T-helper 2 cell treated with Interferon-gamma antibody and Interleukin-4, amounts not matched to agents 100 ng/mL and 5 ng/mL, for 36 hours (primary cell): ENCODE measurements around the gene ATP11A. TPM values are rescaled to one million over a fixed set of nuclear protein-coding genes. Genes with fewer than 3 reads are reported as not detected.

Experiments used
- intact Hi-C: fragments of 100-400 bp; cut with micrococcal nuclease; formaldehyde crosslinking; loops from one replicate; pipeline ENCODE4 v1.15.1; 2023
- total RNA-seq: library from RNA; stranded (reverse); gene quantifications from 2 replicates; pipeline ENCODE4 v1.2.3, GENCODE V29; 2022

Gene ATP11A
- total RNA-seq, 1 donor from 2014 or later = 64.2 TPM

DNA sequence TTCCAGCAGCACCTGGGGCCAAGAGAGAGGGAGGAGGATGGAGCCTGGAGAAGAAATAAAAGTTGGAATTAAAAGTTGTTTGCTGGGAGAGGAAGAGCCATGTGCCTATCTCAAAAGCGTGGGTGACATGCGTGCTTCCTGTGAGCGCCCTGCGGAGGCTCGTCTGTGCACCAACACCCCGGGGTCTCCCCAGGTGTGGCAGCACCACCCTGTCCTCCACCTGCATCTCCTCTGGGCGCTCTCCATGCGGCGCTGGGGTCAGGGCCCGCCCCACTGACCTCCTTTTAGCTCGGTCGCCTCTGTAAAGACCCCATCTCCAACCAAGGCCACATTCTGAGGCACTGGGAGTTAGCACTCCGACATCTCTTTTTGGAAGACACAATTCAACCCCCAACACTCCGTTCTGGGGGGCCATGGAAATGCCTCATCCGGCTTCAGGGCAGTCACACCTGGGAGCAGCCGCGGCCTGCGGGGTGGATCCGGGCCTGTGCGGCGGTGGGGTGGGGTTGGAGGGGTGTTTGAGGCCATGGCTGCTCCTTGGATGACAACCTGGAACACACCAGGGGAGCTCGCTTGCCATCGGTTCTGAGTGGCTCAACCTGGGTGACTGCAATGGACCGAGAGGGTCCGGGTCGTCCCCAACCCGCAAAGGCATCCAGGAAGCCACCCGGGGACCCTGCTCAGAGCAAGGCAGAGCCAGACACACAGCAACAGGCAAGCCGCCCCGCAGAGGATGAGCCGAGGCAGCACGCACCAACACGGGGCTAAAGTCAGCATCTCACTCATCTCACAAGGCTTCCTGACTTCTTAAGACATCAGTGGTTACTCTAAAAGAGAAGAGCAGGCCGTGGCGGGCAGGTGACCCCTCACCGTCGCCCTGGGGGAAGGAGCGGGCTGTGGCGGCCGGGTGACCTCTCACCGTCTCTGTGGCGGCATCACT, 199.8 kb downstream of the ATP11A start:
- intact Hi-C loops = no loop called here

DNA sequence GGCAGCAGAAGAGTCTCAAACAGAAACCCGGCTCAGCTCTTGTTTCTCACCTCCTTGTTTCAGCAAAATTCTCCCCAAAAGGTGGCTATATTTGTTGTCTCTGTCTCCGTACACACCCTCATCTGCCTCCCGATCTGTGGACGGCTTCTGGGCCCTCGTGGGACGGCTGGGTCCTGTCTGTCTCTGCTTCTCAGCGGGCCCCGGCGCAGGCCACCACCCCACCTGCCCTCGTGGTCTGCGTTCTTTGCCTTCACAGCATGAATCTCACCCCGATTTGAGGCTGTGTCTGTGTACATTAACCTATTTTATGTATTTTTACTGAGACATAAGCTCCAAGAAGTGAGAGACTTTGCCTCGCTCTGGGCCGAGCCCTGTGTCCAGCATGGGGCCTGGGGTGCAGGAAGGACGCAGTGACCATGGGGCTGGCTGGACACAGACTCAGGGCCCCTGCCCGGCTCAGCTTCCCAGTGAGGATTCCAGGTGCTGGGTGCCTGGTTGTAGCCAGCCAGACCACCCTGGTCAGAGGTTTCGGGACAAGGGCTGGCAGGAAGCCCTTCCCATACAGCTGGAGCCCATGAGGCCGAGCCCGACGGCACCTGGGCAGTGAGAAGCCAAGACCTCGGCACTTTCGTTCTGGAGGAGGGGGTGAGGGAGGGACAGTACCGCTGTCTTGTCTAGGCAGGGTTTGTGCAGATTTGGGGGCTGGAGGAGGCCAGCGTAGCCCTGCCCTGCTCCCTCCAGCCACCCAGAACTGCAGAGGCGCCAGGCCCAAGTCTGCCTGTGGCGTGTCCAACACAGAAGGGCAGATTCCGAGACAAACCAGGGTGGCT, 200.7 kb downstream of the ATP11A start:
- intact Hi-C loops = no loop called here

DNA sequence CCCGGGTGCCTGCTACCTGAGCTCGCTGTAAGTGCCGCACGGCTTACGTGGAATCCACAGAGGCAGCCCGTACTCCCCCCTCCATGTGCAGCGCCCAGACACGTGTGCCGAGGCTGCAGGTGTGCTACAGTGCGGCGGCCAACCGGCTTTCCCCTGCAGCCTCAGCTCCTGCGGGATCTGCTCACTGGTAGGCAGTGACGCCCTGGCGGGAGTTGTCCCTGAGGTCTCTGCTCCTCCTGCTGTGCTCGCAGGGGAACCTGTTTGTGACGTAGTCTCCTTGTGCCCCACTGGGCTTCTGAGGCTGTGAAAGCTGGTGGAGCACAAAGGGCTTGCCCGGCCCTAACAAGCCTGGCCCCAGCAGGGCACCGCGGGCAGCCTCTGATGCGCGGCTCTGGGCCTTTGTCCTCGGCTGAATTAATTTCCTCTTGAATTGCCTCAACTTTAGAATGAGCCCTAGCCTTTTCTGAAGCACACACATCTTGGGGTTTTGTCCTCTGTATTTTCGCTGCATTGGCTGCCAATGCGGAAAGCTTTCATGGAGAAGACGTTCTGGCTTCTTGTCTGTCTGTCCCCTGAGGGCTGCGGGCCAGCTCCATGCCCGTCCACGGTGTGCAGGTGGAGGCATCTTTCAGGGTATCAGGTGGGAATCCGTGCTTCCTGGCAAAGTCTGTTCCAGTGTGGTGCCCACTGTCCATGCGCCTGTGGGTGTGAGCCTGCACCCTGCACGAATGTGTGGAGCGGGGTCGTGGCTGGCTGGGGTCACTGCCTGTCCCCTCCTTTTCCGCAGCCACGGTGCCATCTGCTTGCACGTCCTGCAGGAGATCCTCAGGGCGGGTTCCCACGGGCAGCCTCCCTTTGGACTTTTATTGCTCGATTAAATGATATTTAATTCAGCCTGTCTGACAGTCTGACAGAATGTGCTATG, 201.9 kb downstream of the ATP11A start:
- intact Hi-C loops = no loop called here

DNA sequence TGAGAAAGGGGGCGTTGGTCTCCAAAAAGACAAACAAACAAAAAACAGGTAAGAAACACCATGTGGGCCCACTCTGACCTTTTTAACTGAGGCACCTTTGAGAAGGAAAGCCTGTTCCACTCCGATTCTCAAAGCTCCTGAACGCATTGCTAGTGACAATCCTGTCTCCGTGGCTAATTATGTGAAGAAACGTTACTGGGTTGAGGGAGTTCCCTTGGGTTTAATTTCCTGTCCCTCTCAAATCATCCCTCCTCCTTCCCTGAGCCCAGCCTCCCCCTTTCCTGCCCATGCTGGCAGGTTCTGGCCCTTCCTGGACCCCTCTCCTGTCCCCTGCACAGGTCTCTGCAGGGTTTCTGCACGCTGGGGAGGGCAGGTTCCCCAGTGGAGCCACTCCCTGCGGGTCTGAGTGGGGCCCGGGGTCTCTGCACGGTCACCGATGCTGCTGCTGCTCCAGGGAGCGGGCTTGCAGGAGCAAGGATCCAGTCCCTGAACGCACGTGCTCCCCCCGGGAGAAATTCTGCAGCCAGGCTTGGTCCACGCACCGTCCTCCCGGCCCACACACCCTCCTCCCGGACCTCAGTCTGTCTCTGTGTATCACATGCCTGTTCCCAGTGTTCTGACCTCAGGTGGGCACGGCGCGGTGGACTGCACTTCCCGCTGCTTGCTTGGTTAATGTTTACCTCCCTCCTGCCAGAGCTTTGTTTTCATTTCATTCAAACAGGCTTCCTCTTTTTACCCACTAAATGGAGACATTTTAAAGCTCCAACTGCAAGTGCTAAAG, 202.8 kb downstream of the ATP11A start:
- intact Hi-C loops = no loop called here

DNA sequence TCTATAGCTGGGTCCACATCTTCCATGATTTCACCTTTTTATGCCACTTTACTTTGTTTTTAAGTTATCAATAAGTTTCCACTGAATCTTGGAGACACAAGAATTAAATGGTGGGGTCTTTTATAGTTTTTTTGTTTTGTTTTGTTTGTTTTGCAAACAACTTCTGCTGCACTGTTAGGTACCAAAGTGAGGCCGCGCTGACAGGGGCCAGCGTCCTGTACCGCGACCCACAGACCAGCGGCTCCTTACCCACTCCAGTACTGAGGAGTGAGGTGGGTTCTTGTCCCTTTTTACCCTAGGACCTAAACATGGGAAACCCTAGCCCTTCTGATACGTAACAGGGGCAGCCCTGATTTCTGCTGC, 203.3 kb downstream of the ATP11A start:
- intact Hi-C loops = no loop called here

DNA sequence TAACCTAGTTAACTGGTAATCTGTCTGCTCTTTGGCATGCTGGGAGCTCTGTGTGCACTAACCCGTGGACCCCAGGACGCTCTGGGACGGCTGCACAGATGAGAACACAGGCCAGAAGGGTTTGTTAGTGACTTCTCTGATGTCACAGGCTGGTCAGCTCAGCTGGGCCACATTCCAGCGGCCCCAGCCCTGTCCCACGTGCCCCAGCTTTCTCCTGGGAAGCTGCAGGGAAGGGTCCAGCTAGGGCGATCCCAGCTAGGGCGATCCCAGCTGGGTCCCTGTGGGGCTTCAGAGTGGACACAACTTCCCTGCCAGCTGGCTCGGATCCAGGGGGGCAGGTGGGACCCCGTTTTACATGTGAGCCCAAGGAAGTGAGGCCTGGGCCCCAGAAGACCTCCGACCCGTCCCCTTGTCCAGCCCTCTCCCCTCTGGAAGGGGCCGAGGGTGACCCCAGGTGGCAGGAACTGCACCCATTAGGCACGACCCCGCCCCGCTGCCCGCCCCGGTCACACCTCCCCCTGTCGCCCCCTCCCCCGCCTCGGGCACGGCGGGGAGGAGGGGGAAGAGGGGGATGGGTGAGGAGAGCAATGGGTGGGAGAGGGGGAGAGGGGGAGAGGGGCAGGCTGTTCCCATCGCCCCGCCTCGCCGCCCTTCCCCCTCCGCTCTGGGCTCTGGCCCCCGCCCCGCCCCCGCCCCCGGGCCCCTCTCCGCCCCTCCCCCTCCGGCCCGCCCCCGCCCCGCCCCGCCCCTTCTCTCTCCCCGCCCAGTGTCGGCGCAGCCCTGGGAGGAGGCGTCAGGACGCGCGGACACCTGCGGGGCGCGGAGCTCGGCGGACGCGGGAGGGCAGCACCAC, 204.0 kb downstream of the ATP11A start:
- intact Hi-C loops = no loop called here

DNA sequence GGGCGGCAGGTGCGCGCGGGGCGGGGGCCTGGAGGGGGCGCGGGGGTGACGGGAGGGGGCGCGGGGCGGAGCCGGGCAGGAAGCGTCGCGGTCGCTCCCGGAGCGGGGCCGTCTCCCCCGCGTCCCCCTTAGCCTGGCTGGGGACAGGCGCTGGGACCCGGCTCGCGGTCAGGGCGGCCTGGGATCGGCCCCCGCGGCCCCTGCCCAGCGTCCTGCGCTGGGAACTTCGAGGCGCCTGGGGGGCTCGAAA, 204.5 kb downstream of the ATP11A start:
- intact Hi-C loops = no loop called here

DNA sequence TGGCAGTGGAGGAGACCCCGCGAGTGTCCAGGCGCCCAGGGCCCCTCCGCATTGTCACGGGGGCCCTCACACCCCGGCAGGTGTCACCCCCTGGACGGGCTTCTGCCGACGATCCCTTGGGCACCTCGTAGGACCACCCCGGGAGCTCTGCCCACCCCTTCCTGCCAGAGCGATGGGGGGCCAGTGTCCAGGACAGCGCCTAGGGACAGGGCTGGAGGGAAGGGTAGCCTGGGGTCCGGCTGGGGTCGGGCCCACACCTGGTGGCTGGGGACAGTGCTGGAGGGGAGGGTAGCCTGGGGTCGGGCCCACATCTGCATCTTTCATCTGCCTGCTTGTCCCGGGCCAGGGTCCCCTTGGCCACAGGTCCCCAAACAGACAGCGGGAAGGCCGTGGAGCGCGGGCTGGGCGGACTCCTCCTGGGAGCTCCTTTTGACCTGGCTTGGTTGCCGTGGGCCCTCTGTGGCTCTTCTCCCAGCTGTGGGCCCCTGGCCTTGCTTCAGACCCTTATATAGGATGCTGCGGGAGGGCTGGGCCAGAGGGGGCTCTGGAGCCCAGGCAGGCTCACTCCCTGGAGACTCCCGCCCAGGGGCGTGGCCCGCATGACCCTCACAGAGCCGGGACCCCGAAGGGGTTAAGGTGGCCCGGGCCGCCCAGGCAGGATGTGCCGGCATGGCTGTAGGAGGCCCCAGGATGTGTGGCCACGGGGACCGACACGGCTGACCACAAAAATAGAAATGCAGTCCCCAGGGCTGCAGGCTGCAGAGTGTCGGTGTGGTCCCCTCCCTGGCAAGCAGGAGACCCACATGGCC, 205.0 kb downstream of the ATP11A start:
- intact Hi-C loops = no loop called here

DNA sequence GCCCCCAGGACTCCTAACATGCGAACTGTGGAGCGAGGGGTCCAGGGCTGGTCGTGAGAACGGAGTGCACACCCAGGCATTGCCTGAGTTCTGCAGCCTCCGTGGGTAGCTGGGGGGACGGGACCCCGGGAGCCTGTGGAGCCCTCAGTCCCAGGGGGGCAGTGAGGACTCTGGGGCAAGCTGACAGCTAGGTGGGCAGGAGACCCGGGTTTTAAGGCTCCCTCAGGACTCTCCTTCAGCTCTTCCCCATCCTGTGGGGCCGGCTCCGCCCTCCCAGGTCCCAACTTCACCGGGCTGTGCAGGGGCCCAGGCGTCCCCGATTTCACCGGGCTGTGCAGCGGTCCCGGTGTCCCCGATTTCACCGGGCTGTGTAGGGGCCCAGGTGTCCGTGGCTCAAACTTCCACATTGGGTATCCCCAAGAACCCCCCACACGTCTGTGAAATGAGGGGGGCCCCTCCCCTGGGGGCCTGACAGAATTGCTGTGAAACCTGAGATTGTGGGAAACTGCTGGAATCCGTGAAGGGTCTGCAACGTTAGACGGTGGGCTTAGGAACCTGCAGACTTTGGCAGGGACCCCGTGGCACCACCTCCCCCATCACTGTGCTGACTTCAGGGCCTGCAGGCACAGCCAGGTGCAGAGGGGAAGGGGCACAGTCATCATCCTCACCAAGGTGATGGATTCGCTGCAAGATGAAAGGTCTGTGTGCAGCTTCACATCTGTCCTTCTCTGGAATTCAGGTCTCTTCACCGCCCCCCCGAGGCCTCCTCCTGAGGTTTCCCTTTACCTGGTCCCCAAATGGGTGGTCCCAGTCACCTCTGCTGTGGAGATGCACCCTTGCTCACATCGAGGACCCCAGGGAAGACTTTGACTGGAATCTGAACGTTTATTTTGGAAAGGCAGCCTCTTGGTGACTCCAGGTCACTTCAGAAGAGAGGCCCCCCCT, 206.0 kb downstream of the ATP11A start:
- intact Hi-C loops = no loop called here

DNA sequence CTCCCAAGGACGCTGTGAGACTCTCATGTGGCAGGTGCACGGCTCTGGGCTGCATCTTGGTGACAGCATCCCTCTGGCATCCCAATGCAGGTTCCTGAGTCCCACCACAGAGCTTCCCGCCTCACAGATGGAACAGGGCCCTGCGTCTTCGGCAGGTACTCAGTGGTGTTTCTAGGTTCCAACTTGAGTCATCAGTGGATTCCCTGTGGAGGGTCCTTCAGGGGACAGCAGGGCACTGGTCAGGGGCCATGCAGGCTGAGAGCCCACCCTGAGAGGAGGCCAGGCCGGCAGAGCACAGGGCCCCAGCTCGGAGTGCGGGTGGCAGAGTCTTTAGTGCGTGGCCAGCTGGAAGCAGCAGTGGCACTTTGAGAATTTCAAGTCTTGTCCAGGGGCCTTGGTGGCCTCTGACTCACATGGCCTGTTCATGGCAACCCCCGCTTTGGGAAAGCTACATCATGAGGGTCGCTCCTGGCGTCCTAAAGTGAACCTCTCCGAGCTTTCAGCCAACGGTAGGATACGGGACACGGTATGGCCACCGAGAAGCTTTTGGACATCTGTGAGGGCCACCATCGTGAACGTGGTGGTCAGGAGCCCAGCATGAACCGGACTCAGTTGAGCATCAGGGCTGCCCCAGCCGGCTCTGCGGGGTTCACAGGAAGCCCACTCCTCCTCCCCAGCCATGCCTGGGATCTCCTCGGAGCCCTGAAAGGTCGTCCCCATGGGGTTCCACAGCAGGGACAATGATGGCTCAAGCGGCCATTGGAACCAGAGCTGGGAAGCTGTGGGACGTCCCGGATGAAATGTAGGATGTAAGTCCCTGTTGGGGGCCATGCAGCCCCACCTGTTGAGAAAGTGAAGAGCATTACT, 207.1 kb downstream of the ATP11A start:
- intact Hi-C loops = no loop called here

DNA sequence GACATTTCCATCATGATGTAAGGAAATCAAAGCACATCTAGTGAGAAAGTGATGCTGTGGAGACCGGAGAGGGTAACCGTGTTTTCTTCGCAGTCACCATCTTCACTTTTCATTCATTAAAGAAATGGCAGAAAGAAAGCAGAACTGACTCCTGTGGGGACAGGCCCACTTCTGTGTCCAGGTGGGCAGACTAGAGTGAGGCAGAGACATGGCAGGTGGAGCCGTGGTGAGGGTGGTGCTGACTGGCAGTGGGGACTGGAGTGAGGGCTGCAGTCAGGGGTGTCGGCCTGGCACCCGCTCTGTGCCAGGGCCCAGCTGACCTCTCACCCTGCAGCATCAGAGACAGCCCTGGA, 207.7 kb downstream of the ATP11A start:
- intact Hi-C loops = no loop called here

DNA sequence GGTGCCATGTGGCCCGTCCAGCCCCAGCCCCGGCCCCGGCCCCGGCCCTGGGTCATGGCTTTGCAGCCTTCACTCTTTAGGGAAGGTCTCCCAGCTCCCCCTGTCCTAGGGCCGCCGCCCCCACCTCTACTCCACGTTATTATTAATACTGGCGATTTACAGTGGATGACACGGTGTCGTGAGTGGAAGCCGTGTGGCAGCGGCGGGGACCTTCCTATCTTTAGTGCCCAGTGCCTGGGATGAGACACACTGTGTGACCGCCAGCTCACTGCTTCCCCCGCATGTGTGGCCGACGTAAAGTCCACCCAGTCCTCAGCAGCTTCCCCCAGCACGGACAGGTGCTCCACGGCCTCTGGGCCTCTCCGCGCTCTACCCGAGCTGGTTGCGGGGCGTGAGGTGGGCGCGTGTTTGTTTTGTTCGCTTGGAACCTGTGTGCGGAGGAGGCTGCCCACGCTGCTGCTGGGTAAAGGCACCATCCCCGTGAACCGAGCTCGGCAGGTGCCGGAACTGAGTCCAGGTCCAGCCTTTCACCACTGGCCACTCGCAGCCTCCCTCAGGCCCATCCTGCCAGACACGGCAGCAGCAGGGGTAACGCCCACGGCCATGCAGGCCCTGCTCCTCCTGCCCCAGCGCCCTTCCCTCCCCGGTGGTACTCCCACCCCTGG, 208.2 kb downstream of the ATP11A start:
- intact Hi-C loops = no loop called here

DNA sequence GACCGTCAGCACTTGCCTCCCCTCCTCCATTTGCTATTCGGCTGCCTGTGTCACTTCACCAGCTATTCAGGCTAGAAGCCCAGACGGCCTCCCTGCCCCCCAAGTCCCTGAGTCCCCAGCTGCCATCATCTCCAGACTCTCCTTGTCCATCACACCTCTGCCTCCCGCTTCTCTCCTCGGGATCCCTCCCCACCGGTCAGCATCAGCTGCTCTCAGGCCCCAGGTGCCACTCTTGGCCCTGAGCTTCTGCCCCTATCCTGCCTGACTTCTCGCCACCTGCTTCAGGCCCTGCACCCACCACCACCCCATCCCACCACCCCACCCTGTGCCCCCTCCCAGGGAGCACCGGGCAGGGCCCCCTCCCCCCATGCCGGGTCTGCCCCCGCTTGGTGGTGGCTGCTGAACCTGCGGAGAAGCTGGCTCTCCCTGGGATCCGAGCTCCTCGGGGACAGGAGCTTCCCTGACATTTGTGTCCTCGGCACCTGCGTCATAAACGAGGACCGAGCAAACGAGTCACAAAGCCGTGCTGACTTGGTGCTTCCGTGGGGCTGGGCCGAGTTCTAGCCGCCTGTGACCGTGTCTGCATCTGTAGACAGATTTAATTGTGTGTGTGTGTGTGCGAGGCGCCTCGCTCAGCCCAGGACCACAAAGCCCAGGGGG, 208.9 kb downstream of the ATP11A start:
- intact Hi-C loops = no loop called here

DNA sequence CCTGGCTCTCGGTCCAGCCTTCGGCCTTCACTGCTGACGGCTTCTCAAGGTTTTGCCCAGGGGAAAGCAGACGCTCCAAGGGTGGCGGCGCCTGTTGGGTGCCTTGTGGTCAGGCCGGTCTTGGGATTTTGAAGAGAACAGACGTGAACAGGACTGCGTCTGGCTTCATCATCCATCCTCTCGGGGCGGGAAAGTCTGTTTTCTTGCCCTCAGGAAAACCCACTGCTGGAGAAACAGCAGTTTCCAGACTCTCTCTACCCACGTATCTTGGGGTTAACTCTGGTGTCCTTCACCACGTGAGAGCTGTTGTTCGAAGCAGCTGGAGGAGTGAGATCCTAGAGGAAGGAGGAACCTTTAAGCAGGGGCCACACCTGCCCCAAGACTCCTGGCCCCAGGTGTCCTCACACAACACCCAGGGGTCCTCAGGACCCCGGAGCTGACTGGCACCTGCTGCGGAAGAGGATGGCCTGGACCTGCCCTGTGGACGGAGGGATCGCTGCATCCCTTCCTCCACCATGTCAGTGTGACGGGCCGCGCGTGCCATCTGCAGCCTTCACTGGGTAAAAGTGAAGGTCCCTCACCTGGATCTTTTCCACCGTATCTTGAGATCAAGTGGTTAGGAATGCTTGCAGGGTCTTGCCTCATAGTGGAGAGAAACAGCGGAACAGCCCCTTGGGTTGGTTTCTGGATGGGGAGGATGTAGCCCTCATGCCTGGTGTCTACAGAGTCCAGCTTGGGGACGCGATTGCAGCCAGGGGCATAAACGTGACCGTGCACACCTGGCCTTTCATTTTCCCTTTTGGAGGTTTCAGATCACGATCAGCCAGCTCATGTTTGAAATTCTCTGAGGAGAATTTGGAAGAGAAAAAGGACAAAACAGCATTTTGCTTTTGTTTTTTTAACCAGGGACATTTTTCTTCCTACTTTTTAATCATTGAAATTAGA, 209.7 kb downstream of the ATP11A start:
- intact Hi-C loops = no loop called here

DNA sequence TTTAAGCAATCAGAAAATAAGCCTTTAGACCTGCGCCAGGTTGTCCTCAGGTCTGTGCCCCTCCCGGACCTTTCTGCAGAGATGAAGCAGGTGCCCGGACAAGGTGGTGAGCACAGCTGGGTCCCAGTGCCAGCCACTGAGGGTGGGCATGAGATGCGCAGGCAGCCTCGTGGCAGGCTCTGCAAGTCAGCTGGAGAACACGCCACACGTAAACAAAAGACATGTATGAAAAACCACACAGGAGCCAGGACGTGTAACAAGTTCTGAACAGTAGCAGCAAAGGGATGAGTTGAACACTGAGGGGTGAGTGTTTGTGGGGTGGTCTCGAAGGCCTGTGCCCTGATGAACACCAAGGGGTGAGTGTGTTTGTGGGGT, 210.4 kb downstream of the ATP11A start:
- intact Hi-C loops = no loop called here
